ENCODE results near the gene STXBP5.
"Not testable (repeated sequence)": the region's sequence is repeated elsewhere in the genome, so short reads cannot be mapped to it uniquely, and the experiment has no call there.

Gene STXBP5

GRCh38 chr6:147251072-147251471 is 46.9 kb downstream of the STXBP5 start:
- DNase-seq = no peak

- not testable (repeated sequence) for DNase-seq
Observed at GRCh38 chr6:147254929-147255473, 50.8 kb downstream of the STXBP5 start.

GRCh38 chr6:147255948-147256674 is 51.9 kb downstream of the STXBP5 start:
- DNase-seq = no peak

GRCh38 chr6:147257760-147258159 is 53.5 kb downstream of the STXBP5 start:
- DNase-seq = no peak

GRCh38 chr6:147260091-147260490 is 55.9 kb downstream of the STXBP5 start:
- DNase-seq = no peak

- no peak for DNase-seq
Observed at GRCh38 chr6:147262946-147263345, 58.7 kb downstream of the STXBP5 start.

GRCh38 chr6:147266821-147267220 is 62.6 kb downstream of the STXBP5 start:
- DNase-seq = no peak

GRCh38 chr6:147267658-147268057 is 63.4 kb downstream of the STXBP5 start:
- DNase-seq = no peak

- no peak for DNase-seq
Observed at GRCh38 chr6:147268254-147268653, 64.0 kb downstream of the STXBP5 start.

GRCh38 chr6:147274012-147274411 is 69.8 kb downstream of the STXBP5 start:
- no peak for DNase-seq

GRCh38 chr6:147274776-147275175 is 70.6 kb downstream of the STXBP5 start:
- DNase-seq = no peak

GRCh38 chr6:147278891-147279290 is 74.7 kb downstream of the STXBP5 start:
- no peak for DNase-seq

GRCh38 chr6:147279427-147279826 is 75.2 kb downstream of the STXBP5 start:
- DNase-seq = no peak

GRCh38 chr6:147281895-147282565 is 77.8 kb downstream of the STXBP5 start:
- DNase-seq = no peak

GRCh38 chr6:147282566-147282959 is 78.3 kb downstream of the STXBP5 start:
- DNase-seq = no peak

GRCh38 chr6:147283460-147283859 is 79.2 kb downstream of the STXBP5 start:
- DNase-seq = no peak

GRCh38 chr6:147285087-147285855 is 81.1 kb downstream of the STXBP5 start:
- DNase-seq = no peak

GRCh38 chr6:147287869-147288271 is 83.7 kb downstream of the STXBP5 start:
- DNase-seq = no peak

- DNase-seq = no peak
Observed at GRCh38 chr6:147297124-147297523, 92.9 kb downstream of the STXBP5 start.

- DNase-seq = no peak
Observed at GRCh38 chr6:147297663-147298316, 93.6 kb downstream of the STXBP5 start.

GRCh38 chr6:147298461-147298860 is 94.2 kb downstream of the STXBP5 start:
- no peak for DNase-seq

GRCh38 chr6:147299035-147299434 is 94.8 kb downstream of the STXBP5 start:
- DNase-seq = no peak

- no peak for DNase-seq
Observed at GRCh38 chr6:147301070-147301469, 96.9 kb downstream of the STXBP5 start.
